ENCODE results near the gene MEGF8.

The MEGF8 gene

GRCh38 chr19:42422092-42422900 is 96.9 kb downstream of the MEGF8 start:
- DNase-seq = no peak

- DNase-seq = no peak
These were observed 97.5 kb downstream of the MEGF8 start for GRCh38 chr19:42422901-42423461.

- DNase-seq = peak; percentile 99
These were observed 98.3 kb downstream of the MEGF8 start for GRCh38 chr19:42423462-42424344.

GRCh38 chr19:42424345-42424707 is 98.9 kb downstream of the MEGF8 start:
- no peak for DNase-seq

- DNase-seq = no peak
These were observed 99.3 kb downstream of the MEGF8 start for GRCh38 chr19:42424712-42425131.

GRCh38 chr19:42426643-42427042 is 101.2 kb downstream of the MEGF8 start:
- DNase-seq = no peak

GRCh38 chr19:42427313-42427712 is 101.9 kb downstream of the MEGF8 start, which contains the start of gene LIPE:
LIPE (minus strand) TSS chr19:42427388; CDS start chr19:42427149, 239 bp downstream.
- DNase-seq = no peak

Data from activated CD8-positive, alpha-beta memory T cell treated with anti-CD3 and anti-CD28 coated beads for 24 hours (primary cell).